Activated naive CD8-positive, alpha-beta T cell treated with anti-CD3 and anti-CD28 coated beads, Interleukin-2, amount 50 U/mL, for 24 hours (primary cell): ENCODE measurements around the gene NDUFAF8.

Source experiments
- ATAC-seq: fragments of 150-1000 bp; cut with Tn5 transposase; one replicate; pipeline ENCODE4 v1.10.0; 2021
- DNase-seq: peaks from one replicate; pipeline ENCODE4 v3.0.0; 2021
- H3K27ac Mint-ChIP-seq: one replicate; pipeline ENCODE4 v1.8.0; 2021; ENCODE audit warnings: mild to moderate bottlenecking, mixed read lengths
- H3K27me3 Mint-ChIP-seq: one replicate; pipeline ENCODE4 v1.8.0; 2021; ENCODE audit warnings: mixed read lengths
- H3K36me3 Mint-ChIP-seq: one replicate; pipeline ENCODE4 v1.8.0; 2021; ENCODE audit warnings: low read depth, mixed read lengths
- H3K4me1 Mint-ChIP-seq: one replicate; pipeline ENCODE4 v1.8.0; 2021; ENCODE audit warnings: mixed read lengths
- H3K4me3 Mint-ChIP-seq: one replicate; pipeline ENCODE4 v1.8.0; 2021; ENCODE audit warnings: mild to moderate bottlenecking, moderate library complexity, mixed read lengths
- H3K9me3 Mint-ChIP-seq: one replicate; pipeline ENCODE4 v1.8.0; 2021; ENCODE audit warnings: mixed read lengths

The NDUFAF8 gene

DNA sequence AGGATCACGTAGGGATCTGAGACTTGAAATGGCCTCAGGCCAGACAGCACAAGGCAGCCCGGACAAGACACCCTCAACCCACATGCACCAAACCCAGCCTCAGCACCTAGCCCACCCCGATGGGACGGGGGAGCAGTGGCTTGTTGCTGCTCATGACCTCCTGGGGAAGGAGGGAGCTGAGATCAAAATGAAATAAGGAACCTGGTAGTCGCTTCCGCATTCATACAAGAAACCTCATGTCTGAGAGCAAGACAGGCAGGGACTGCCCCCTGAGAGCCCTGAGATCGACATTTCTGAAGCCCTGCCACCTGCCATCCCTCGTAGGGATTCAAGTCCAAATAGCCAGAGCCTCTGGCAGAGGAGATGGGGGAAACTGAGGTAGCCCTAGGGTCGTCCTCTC is 10.7 kb upstream of the NDUFAF8 start:
- H3K4me3 Mint-ChIP-seq: no peak overlapping the region
- DNase-seq (no peak), ATAC-seq (no peak)
- H3K27me3 Mint-ChIP-seq: no peaks in the 10 kb centered on the region
- H3K9me3 Mint-ChIP-seq: no peaks in the 10 kb centered on the region
- H3K4me1 Mint-ChIP-seq: peaks cover 12% of the 10 kb centered on the region
- H3K27ac Mint-ChIP-seq: no peak overlapping the region
- peaks cover 11% of the 10 kb centered on the region for H3K36me3 Mint-ChIP-seq

DNA sequence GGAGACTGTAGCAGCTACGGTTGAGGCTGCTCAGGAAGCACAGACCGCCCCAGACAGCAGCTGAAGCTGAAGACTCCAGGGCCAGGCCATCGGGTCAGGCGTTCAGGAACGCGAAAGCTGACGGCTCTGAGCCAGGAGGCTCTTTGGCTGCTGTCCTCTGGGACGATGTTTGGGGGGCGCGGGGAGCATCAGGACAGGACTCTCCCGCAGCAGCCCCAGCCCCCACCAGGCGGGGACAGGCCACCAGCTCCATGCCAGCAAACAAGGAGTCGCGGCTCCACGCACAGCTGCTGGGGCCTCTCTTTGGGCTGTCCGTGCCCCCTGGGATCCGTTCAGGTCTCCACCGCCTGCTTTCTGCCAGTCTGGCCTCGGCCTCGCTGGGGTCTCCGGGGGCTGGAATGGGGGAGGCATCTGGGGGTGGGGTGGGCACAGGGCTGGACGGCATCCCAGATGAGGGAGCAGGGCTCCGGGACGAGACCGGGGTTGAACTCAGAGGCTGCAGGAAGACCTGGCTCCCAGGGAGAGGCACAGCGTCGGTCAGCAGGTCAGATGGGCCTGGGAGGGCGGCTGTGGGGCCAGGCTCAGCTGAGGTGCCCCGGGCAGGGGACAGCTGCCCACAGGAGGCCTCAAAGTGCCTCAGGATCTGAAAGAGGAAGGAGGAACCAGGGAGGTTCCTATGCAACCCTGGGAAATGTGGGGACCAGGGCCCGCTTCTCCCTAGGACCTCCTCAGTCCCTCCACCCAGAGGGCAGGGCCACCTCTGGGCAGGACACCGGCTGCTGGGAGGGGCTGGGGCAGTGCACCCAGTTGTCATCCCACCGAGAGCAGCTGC is 10.1 kb upstream of the NDUFAF8 start:
- peaks cover 11% of the 10 kb centered on the region for H3K36me3 Mint-ChIP-seq
- no peaks in the 10 kb centered on the region for H3K27me3 Mint-ChIP-seq
- H3K4me1 Mint-ChIP-seq: peaks cover 6% of the 10 kb centered on the region
- no peaks in the 10 kb centered on the region for H3K9me3 Mint-ChIP-seq
- no peak overlapping the region for H3K4me3 Mint-ChIP-seq
- no peak for ATAC-seq
- DNase-seq: no peak
- no peak overlapping the region for H3K27ac Mint-ChIP-seq

DNA sequence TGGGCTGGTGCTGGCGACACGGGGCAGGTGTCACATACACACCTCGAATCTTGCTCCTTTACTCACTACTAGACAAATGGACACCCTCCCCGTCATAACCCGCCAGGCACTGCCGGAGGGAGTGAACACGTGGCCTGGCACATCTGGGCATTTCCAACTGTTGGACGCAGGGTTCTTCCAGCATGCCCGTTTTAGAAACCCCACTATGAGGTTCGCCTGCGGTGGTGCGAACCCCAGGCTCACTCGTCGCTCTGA is 9.5 kb upstream of the NDUFAF8 start:
- no peak for ATAC-seq

DNA sequence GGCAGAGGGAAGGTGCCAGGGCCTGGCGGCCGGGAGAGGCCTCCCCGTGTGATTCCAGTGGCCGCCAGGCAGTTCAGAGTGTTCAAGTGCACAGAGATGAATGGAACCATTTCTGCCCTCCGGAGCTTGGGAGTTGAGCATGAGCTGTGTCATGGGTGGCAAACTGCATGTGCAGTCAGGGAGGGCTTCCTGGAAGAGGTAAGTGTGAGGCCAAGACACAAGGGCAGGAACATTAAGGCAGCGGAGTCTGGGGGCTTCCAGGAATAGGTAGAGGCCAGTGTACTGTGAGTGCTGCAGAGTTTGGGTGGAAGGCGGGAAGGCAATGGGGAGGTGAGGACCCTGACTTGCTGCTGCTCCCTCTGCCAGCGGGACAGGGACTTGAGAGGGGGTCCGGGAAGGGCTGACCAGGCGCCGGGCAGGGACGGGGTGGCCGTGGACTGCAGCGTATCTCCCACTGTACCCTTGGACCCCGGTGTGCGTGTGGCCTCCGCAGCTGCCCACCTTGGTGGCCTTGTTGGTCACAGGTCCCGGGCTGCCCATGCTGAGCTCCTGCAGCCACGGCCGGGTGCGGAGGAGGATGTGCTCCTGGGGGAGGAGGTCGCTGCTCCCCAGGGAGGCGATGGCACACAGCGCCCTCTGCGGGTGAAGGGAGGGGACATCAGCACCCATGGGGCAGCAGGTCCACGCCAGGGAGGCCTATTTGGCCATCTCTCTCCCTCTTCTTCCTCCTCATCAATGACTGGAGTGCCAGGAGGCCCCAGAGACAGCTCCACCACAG is 8.9 kb upstream of the NDUFAF8 start:
- no peak for DNase-seq
- H3K9me3 Mint-ChIP-seq: no peaks in the 10 kb centered on the region
- no peaks in the 10 kb centered on the region for H3K27me3 Mint-ChIP-seq
- ATAC-seq: no peak
- H3K4me1 Mint-ChIP-seq: peaks cover 5% of the 10 kb centered on the region
- H3K36me3 Mint-ChIP-seq: peaks cover 11% of the 10 kb centered on the region
- H3K4me3 Mint-ChIP-seq: no peak overlapping the region
- no peak overlapping the region for H3K27ac Mint-ChIP-seq

More for the DNA sequence above, 9.5 kb upstream of the NDUFAF8 start:
- Mint-ChIP-seq H3K4me3 (no peak overlapping the region), H3K27ac (no peak overlapping the region), H3K9me3 (no peaks in the 10 kb centered on the region), H3K27me3 (no peaks in the 10 kb centered on the region), H3K4me1 (peaks cover 5% of the 10 kb centered on the region), H3K36me3 (peaks cover 11% of the 10 kb centered on the region)
- DNase-seq: no peak

DNA sequence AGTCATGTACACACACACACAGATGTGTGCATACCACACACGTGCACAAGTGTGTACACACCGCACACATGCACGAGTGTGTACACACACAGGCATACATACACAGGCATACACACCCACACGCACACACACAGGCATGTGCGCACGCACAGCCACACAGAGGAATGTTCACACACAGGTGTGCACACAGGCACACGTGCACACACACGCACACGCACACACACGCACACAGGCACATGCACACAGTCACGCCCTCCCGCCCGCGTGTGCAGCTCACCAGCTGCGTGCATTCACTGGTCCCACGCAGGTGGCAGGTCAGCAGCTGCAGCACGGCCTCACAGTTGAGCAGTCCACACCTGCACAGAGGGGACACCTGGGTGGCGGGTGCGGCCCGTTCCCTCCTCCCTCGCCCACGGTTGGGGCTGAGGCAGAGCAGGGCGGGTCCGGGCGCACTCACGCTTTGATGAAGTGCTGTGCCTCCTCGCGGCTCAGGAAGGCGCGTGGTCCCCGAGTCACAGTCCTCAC is 7.9 kb upstream of the NDUFAF8 start:
- DNase-seq (no peak), ATAC-seq (no peak)
- Mint-ChIP-seq H3K27ac (no peak overlapping the region), H3K9me3 (no peaks in the 10 kb centered on the region), H3K27me3 (no peaks in the 10 kb centered on the region), H3K4me1 (peaks cover 6% of the 10 kb centered on the region), H3K4me3 (no peak overlapping the region), H3K36me3 (peaks cover 11% of the 10 kb centered on the region)

DNA sequence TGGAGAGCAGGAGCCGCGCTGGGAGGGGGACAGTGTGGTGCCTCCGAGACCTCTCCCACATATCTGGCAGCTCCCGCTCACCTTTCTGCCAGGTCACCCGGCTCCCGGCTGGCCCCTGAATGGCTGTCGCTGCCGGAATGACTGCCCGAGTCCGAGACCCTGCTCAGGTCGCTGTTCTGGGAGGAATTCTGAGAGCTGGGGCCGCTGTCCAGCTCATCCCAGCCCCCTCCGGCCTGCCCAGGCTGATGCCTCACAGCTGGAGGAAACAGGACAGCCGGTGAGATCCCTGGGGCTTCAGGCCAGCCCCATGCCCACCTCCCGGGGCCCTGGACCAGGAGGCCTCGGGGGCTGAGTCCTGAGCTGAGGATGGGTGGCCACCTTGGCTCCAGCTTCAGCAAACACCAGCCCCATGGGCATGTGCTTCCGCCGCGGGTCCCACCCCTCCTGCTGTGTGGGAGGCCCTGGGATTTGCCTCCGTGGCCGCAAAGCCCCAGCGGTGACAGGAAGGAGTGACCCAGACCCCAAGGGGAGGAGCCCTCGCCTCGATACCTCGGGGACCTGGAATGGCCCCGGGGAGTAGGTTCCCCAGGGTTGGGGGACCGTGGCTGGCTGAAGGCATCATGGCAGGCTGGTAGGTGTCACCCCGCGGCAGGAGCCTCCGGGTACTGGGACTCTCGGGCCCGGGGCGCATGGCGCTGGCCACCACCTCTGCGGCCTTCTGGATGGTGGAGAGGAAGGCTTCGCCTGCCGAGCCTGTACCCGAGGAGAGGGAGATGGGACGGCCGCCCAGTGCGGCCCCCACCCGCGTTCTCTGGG is 7.1 kb upstream of the NDUFAF8 start:
- no peaks in the 10 kb centered on the region for H3K9me3 Mint-ChIP-seq
- H3K27ac Mint-ChIP-seq: no peak overlapping the region
- peaks cover 11% of the 10 kb centered on the region for H3K36me3 Mint-ChIP-seq
- H3K27me3 Mint-ChIP-seq: no peaks in the 10 kb centered on the region
- DNase-seq: no peak
- no peak for ATAC-seq
- H3K4me3 Mint-ChIP-seq: no peak overlapping the region
- peaks cover 8% of the 10 kb centered on the region for H3K4me1 Mint-ChIP-seq

DNA sequence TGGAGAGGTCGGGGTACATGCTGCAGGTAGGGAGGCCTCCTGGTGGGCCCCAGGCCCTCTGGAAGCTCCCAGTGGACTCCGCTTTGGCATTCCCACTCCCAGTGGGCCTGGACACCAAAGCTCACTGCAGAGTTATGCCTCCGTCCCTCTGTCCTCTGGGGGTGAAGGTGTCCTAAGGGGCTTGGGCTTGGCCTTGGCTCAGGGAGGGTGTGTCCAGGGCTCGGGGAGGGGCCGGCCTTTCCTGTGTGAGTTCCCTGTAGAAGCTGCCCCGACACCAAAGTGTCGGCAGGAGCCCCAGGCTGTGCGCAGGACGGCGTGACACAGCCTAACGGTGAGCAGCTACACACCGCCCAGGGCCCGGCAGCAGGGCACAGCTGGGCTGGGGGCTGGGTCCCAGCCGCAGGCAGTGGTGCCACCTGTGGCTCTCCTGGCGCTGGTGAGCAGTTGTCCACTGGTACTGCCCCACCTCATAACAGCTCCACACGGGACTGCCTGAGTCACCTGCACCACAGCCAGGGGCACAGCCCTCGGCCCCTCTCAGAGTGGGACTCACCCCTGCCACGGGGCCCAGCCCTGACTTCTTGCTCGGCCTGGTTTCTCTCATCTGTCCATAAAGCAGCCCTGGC is 6.4 kb upstream of the NDUFAF8 start:
- H3K9me3 Mint-ChIP-seq: no peaks in the 10 kb centered on the region
- no peak overlapping the region for H3K27ac Mint-ChIP-seq
- H3K27me3 Mint-ChIP-seq: no peaks in the 10 kb centered on the region
- DNase-seq: no peak
- H3K4me1 Mint-ChIP-seq: peaks cover 12% of the 10 kb centered on the region
- peaks cover 11% of the 10 kb centered on the region for H3K36me3 Mint-ChIP-seq
- H3K4me3 Mint-ChIP-seq: no peak overlapping the region
- no peak for ATAC-seq

DNA sequence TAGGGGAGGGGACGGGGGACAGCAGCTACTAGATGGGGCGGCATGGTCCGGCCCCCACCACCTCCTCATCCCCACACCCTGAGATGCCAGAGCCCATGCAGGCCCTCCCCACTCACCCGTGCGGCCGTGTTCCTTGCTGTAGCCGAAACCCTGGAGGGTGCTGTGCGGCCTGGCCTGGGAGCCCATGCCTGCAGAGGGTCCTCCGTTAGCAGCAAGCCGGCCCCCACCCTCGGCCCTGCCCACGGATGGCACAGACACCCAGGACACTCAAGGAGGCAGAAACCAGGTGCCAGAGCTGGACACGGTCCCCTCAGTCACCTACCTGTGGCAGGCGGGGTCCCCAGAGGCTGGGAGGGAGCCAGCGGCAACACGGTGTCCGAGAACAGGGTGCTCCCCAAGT is 5.8 kb upstream of the NDUFAF8 start:
- Mint-ChIP-seq H3K36me3 (peaks cover 11% of the 10 kb centered on the region), H3K27me3 (no peaks in the 10 kb centered on the region), H3K27ac (no peak overlapping the region), H3K9me3 (no peaks in the 10 kb centered on the region), H3K4me1 (peaks cover 13% of the 10 kb centered on the region), H3K4me3 (no peak overlapping the region)
- ATAC-seq (no peak), DNase-seq (no peak)

DNA sequence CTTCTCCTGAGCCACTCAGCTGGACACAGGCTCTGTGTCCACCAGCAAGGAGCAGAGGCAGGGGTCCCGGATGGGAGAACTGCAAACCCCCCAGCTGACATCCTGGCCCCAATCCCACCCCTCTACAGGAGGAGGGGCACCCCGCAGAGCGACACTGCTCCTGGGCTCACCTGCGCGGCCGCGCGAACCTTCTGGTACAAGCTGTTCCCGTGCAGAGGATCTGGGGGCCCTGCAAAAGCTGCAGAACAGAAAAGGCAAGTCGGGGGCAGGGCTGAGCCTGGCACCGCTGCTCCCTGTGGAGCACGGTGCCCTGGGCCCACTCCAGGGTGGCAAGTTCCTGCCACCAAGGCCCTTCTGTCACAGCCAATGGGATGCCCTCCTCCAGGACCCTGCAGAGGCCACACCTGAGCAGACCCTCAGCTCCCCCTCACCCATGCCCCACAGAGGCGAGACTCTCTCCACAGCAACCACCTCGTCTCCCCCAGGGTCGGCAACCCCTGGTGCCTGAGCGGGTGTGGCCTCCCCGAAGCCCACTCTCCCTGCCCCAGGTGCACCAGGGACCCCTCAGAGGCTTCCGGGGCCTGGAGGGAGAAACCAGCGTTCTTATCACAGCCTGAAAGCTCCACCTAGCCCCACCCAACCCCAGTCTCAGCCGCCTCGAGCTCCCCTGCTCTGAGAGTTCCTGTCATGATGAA is 5.2 kb upstream of the NDUFAF8 start:
- H3K4me3 Mint-ChIP-seq: no peak overlapping the region
- DNase-seq (no peak), ATAC-seq (no peak)
- H3K4me1 Mint-ChIP-seq: peaks cover 13% of the 10 kb centered on the region
- peaks cover 11% of the 10 kb centered on the region for H3K36me3 Mint-ChIP-seq
- H3K27me3 Mint-ChIP-seq: no peaks in the 10 kb centered on the region
- H3K9me3 Mint-ChIP-seq: no peaks in the 10 kb centered on the region
- no peak overlapping the region for H3K27ac Mint-ChIP-seq

DNA sequence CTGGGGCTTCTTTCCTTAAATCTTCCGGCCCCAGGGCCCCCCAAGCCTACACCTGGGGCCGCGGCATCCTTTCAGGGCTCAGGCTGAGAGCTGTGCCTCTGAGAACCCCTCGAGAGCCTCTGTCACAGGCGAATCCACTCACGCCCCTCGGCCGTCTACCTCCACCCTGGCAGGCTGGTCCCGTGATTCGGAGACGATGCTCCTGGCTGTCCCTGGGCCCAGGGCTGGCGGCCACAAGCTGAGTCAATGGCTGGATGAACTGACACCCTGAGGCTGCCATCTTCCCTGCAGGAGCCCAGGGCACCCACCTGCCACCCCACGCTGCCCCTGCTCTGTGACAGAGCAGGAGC is 4.6 kb upstream of the NDUFAF8 start:
- DNase-seq: no peak
- peaks cover 13% of the 10 kb centered on the region for H3K4me1 Mint-ChIP-seq
- H3K9me3 Mint-ChIP-seq: no peaks in the 10 kb centered on the region
- H3K4me3 Mint-ChIP-seq: no peak overlapping the region
- no peak overlapping the region for H3K27ac Mint-ChIP-seq
- ATAC-seq: no peak
- peaks cover 11% of the 10 kb centered on the region for H3K36me3 Mint-ChIP-seq
- no peaks in the 10 kb centered on the region for H3K27me3 Mint-ChIP-seq

DNA sequence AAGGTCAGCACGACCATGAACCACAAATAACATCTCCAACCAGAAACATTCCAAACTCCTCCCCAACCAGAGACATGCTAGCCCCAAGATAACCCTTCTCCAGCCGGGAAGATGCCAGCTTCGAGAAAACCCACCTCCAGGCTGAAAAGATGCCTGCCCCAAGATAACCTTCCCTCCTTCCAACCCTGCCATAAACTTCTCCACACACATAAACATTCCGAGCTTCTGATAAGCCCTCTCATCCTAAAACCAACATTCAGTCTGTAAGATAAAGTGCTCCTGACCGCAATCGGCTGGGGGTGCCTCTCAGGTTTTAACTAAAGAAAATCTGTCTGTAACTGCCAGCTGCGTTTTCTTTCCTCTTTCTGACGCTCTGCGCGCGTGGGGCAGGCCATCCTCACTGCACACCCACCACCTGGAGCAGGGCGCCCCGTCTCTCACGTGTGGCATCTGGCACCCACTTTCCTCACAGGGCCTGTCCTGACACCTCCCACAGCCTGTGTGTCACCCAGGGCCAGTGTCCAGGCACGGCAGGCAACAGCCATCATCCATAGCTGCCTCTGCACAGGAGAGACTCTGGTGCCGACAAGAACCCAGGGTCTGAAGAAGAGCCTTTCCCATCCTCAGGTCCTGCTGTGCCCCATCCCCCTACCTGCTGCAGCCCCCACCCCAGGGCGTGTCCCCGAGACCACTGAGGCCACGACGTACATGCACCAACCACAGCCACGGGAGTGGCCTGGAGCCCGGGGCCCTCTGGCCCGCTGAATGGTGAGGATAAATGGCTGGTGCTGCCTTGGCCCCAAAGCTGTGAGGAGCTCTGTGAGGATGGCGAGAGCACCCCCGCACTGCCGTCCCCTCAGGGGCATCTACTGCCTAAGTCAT is 3.9 kb upstream of the NDUFAF8 start:
- H3K27ac Mint-ChIP-seq: no peak overlapping the region
- no peak overlapping the region for H3K4me3 Mint-ChIP-seq

DNA sequence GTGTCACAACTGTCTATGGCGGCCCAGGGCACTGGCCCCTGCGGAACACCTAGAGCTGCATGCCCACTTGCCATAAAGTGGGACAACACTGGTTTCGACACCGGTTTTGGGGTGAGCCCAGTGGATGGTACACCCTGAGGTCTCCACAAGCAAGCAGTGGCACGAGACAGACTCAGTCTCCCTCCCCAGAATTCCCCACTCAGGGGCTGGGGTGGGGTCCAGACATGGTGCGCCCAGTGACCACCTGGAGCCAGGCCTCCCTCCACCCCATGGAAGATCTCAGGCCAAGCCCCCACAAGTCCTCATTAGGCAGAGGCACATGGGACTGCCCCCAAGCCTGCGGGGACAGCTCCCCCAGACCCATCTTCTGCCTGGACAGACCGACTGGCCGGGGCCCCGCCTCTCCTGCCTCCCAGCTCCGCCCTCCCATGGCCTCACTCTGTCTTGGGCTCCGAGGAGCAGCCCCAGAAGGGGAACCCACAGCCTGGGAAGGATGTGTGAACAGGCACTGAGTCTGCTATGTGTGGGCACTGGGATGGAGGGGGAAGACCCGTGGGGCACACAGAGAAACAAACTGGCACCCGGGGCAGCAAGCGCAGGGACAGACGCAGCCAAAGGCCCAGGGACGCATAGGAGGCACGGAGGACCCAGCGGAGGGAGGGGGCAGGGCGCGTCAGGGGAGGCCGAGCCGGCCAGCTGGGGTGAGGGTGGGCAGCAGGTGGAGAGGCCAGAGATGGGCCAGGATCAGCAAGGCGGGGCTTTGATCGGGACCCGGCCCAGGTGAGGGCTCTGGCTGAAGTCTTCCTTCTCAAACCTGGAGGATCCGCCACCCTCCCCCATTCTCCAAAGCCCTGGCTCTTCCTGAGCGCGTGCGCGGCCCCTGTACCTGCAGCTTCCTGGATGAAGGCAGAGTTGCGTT is 3.0 kb upstream of the NDUFAF8 start:
- no peak overlapping the region for H3K4me3 Mint-ChIP-seq
- peaks cover 12% of the 10 kb centered on the region for H3K36me3 Mint-ChIP-seq
- H3K27ac Mint-ChIP-seq: no peak overlapping the region
- H3K9me3 Mint-ChIP-seq: no peaks in the 10 kb centered on the region
- ATAC-seq: no peak
- H3K4me1 Mint-ChIP-seq: peaks cover 22% of the 10 kb centered on the region
- no peak for DNase-seq
- no peaks in the 10 kb centered on the region for H3K27me3 Mint-ChIP-seq

More for the DNA sequence above, 3.9 kb upstream of the NDUFAF8 start:
- Mint-ChIP-seq H3K36me3 (peaks cover 12% of the 10 kb centered on the region), H3K9me3 (no peaks in the 10 kb centered on the region), H3K4me1 (peaks cover 16% of the 10 kb centered on the region), H3K27me3 (no peaks in the 10 kb centered on the region)
- no peak for ATAC-seq
- no peak for DNase-seq
